GM04504 (cell line): ENCODE measurements around the gene MATK.

Source experiments
- DNase-seq: peaks from one replicate; pipeline ENCODE4 v3.0.0-alpha.2; 2012; ENCODE audit warnings: low read depth

Gene MATK

DNA sequence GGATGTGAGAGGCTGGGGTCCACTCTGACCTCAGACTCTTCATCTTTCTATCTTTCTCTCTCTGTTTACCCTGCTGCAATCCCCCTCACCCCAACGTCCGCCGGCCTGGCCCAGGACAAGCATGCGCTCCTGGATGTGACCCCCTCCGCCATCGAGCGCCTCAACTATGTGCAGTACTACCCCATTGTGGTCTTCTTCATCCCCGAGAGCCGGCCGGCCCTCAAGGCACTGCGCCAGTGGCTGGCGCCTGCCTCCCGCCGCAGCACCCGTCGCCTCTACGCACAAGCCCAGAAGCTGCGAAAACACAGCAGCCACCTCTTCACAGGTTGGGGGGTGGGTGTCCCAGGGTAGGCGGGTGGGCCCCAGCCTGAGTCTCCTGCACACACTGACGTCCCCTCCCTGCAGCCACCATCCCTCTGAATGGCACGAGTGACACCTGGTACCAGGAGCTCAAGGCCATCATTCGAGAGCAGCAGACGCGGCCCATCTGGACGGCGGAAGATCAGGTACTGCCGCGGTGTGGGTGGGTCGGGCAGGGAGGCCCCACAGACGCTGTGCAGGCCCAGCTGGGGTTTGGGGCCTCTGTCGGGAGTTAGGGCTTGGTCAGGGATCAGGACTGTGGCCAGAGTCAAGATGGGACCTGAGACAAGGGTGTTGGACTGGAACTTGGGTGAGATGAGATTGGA, 39.7 kb downstream of the MATK start:
- DNase-seq = no peak

GRCh38 chr19:3745363-3746045, 40.7 kb downstream of the MATK start:
- no peak for DNase-seq

- DNase-seq = no peak
Observed at GRCh38 chr19:3743486-3743885, 42.7 kb downstream of the MATK start.

DNA sequence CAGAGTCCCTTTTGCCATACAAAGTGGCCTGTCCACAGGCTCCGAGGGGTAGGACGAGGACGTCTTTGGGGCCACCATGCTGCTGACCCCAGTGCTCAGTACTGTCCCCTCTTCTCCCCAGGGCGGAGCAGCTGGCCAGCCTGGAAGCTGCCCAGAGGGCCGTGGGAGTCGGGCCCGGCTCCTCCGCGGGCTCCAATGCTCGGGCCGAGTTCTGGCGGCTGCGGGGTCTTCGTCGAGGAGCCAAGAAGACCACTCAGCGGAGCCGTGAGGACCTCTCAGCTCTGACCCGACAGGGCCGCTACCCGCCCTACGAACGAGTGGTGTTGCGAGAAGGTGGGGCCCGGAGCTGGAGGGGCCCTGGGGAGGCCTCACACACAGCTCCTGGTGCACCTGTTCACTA, 45.8 kb downstream of the MATK start:
- DNase-seq = no peak

DNA sequence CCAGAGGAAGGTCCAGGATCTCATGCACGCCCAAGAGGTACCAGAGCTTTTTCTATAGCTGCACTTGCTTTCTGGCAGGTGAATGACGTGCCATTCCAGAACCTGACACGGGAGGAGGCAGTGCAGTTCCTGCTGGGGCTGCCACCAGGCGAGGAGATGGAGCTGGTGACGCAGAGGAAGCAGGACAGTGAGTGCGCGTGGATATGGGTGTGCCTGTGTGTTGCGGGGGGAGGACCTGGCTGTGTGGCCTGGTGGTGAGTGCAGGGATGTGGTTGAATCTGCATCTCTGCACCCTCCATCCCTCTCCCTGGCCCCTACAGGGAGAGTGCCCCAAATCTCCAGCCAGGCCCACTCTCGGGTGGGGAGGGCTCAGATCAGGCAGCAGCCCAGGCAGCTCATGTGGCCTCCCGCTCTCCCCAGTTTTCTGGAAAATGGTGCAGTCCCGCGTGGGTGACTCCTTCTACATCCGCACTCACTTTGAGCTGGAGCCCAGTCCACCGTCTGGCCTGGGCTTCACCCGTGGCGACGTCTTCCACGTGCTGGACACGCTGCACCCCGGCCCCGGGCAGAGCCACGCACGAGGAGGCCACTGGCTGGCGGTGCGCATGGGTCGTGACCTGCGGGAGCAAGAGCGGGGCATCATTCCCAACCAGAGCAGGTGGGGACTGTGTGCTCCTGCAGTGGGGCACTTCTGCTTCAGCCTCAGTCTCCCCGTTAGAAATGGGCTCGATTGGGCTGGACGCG, 47.5 kb downstream of the MATK start:
- DNase-seq = no peak

DNA sequence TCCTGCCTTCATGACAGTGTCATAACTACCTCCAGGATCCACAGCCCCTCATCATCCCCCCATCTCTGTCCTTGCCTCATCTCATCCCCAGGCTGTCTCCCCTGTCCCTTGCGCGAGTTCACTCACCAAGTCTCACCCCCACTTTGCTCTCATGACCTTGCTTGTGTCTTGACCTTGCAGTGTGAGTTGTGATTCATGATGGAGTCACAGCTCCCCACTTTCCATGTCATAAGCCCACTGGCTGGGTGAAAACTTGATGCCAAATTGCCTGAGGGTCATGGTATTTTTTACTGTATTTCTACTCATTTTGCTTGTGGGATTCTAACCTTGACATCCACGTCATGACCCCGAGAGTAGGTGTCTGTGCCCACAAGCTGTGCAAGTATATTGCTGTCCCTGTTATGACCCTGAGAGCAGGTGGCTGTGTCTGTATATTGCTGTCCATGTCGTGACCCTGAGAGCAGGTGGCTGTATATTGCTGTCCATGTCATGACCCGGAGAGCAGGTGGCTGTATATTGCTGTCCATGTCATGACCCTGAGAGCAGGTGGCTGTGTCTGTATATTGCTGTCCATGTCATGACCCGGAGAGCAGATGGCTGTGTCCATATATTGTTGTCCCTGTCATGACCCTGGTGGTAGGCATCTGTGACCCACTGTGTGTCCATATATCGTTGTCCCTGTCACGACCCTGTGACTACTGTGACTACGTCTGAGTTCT, 48.5 kb downstream of the MATK start:
- no peak for DNase-seq

DNA sequence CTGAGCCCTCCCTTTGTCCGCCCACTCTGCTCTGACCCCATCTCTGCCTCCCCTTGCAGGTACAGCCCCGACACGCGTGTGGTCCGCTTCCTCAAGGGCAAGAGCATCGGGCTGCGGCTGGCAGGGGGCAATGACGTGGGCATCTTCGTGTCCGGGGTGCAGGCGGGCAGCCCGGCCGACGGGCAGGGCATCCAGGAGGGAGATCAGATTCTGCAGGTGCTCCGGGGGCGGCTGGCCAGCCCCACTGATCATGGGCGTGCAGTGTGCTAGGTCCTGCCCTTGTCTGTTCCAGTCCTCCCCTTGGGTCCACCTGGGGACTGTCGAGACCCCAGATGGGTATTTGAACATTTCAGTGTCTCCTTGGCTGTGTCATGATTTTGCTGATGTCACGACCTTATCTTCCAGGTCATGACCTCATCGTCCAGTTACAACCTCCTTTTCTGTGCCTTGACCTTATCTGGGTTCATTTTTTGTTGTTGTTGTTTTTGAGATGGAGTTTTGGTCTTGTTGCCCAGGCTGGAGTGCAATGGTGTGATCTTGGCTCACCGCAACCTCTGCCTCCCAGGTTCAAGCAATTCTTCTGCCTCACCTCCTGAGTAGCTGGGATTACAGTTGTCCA, 50.0 kb downstream of the MATK start:
- DNase-seq = no peak

- no peak for DNase-seq
Observed at GRCh38 chr19:3734310-3734600, 51.9 kb downstream of the MATK start.

DNA sequence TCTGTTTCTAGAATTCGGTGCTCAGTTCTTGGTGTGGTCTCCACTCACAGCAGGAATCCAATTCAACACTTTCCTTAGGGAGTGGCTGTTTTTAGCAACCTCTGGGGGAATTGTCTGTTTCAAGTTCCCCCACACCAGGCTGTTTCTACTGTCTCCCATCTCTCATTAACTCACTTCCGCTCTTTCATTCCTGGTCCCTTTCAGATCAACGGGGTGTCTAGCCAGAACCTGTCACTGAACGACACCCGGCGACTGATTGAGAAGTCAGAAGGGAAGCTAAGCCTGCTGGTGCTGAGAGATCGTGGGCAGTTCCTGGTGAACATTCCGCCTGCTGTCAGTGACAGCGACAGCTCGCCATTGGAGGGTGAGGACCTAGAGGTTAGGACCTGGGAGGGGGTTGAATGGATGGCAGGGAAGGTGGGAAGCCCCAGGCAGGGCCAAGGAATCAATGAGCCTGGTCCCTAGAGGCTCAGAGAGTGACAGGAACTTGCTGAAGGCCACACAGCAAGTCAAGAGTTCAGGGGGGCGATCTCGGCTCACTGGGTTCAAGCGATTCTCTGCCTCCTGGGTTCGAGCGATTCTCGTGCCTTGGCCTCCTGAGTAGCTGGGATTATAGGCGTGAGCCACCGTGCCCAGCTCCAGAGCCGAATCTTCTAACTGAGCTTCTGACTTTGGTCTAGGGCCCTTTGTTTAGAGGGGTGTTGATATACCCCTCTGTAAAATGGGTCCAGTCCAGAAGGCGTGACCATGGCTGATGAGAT, 52.5 kb downstream of the MATK start:
- no peak for DNase-seq

- no peak for DNase-seq
Observed at GRCh38 chr19:3732108-3732507, 54.1 kb downstream of the MATK start.

DNA sequence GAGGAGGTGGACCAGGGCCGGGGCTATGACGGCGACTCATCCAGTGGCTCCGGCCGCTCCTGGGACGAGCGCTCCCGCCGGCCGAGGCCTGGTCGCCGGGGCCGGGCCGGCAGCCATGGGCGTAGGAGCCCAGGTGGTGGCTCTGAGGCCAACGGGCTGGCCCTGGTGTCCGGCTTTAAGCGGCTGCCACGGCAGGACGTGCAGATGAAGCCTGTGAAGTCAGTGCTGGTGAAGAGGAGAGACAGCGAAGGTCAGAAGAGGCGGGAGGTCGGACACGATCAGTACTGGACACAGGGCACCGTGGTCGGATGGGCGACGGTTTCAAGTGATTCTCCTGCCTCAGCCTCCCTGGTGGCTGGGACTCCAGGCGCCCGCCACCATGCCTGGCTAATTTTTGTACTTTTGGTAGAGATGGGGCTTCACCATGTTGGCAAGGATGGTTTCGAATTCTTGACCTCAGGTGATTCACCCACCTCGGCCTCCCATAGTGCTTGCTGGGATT, 55.7 kb downstream of the MATK start:
- DNase-seq = no peak
